K562 (cell line): ENCODE measurements around the gene SLC26A5. TPM values are rescaled to one million over a fixed set of nuclear protein-coding genes. Genes with fewer than 3 reads are reported as not detected.

Source experiments
- AFF4 ChIP-seq: sonication (generic); formaldehyde crosslinking; IDR thresholded peaks from 2 replicates; pipeline ENCODE4 v1.8.0; 2023; ENCODE audit warnings: mild to moderate bottlenecking, missing genetic modification reagents
- CBX5 ChIP-seq: IDR thresholded peaks from 2 replicates; pipeline ENCODE4 v1.6.1; 2014; ENCODE audit warnings: low read depth, borderline replicate concordance
- DNMT1 ChIP-seq: fragments of 450-650 bp; IDR thresholded peaks from 2 replicates; pipeline ENCODE4 v1.6.1; 2016; ENCODE audit warnings: antibody characterized with exemption, mild to moderate bottlenecking
- ERF ChIP-seq: fragments of 450-650 bp; formaldehyde crosslinking; IDR thresholded peaks from 2 replicates; pipeline ENCODE4 v1.4.0; 2020; ENCODE audit warnings: mild to moderate bottlenecking, mixed read lengths
- ESRRB ChIP-seq: fragments of 250-450 bp; sonication (Bioruptor Pico); IDR thresholded peaks from 2 replicates; pipeline ENCODE4 v1.5.0; 2020; ENCODE audit warnings: mild to moderate bottlenecking, moderate library complexity, borderline replicate concordance
- FUS ChIP-seq: fragments of 200-400 bp; formaldehyde crosslinking; optimal IDR thresholded peaks from 2 replicates; pipeline ENCODE3; 2017; ENCODE audit warnings: low read depth, low read length
- MLLT1 ChIP-seq, 2 experiments: fragments of 450-650 bp; IDR thresholded peaks; 2 replicates each; pipeline ENCODE4 v1.6.1; 2016
- NFE2 ChIP-seq: IDR thresholded peaks from 2 replicates; pipeline ENCODE4 v1.6.1; 2014; ENCODE audit warnings: antibody characterized with exemption, low read depth
- PYGO2 ChIP-seq: fragments of 450-650 bp; IDR thresholded peaks from 2 replicates; pipeline ENCODE4 v1.6.1; 2016; ENCODE audit warnings: mild to moderate bottlenecking, missing genetic modification characterization, moderate library complexity, missing compliant biosample characterization
- RFX1 ChIP-seq: fragments of 450-650 bp; IDR thresholded peaks from 2 replicates; pipeline ENCODE4 v1.6.1; 2016; ENCODE audit warnings: mild to moderate bottlenecking, moderate library complexity
- SIRT6 ChIP-seq: IDR thresholded peaks from one replicate; pipeline ENCODE4 v1.6.1; 2012; ENCODE audit warnings: low read depth, mild to moderate bottlenecking, control low read depth, inconsistent platforms, low read length, moderate library complexity
- ZBTB34 ChIP-seq: fragments of 250-450 bp; sonication (Bioruptor Pico); IDR thresholded peaks from 2 replicates; pipeline ENCODE4 v1.8.0; 2021; ENCODE audit warnings: mild to moderate bottlenecking, moderate library complexity
- ZNF224 ChIP-seq: sonication (generic); formaldehyde crosslinking; IDR thresholded peaks from 2 replicates; pipeline ENCODE4 v1.8.0; 2022; ENCODE audit warnings: mild to moderate bottlenecking, missing genetic modification reagents
- ZNF518B ChIP-seq: fragments of 250-450 bp; sonication (Bioruptor Pico); IDR thresholded peaks from 2 replicates; pipeline ENCODE4 v1.5.0; 2021; ENCODE audit warnings: mild to moderate bottlenecking, moderate library complexity
- polyA plus RNA-seq, 8 experiments: library from polyadenylated mRNA; depleted of rRNA in 4 of 8; stranded (reverse) in 5 of 8; unstranded in 3 of 8; fragments of >200 nt; fragmentation: Nextera tagmentation in 2 of 8; fragmentation: Illumina TruSeq in 1 of 8; extraction: Ambion mirVana in 2 of 8; extraction: Trizol in 1 of 8; gene quantifications; 2 replicates each; pipeline versions ENCODE4 v1.2.1 to v1.2.3, GENCODE V29; 2011 to 2014; ENCODE audit warnings: inconsistent platforms in 1 of 8, missing spikeins in 1 of 8
- total RNA-seq, 7 experiments: library from RNA; depleted of rRNA in 6 of 7; stranded (reverse); fragments of >200 nt in 6 of 7; fragmentation: Illumina TruSeq in 2 of 7; extraction: Trizol in 2 of 7; gene quantifications; 2 replicates each; pipeline versions ENCODE4 v1.2.1 to v1.2.3, GENCODE V29; 2011 to 2021; ENCODE audit warnings: low replicate concordance in 1 of 7

Gene SLC26A5
- total and polyA plus RNA-seq, 9 of the 15 experiments (the other 6 are each of a cell fraction or from before 2014, with no cell fraction given), result not detected

GRCh38 chr7:103344453-103345149, 101.4 kb downstream of the SLC26A5 start, which contains the start of gene DNAJC2 (continued):
- TF ChIP-seq PYGO2 (no peak), ERF (peak; percentile 67; the same call in 1 of the 2 replicates), CBX5 (no peak), ESRRB (CRISPR knock-in tag) (no peak), NFE2 (peak; percentile 66; the same call in 1 of the 2 replicates), ZNF518B (CRISPR knock-in tag) (no peak), FUS (no peak), MLLT1 (IDR thresholded peaks at IDR 0.05) (peak in 1 of 2 experiments; percentile 69; a peak in 2 of 4 replicates), ZNF224 (CRISPR knock-in tag) (0 out of 2 replicates have a peak, but pooled peaks have one; percentile 5), DNMT1 (no peak), ZBTB34 (no peak), RFX1 (peak; percentile 26), SIRT6 (no peak), AFF4 (CRISPR knock-in tag) (no peak)
